ENCODE results near the gene STMN3.

STMN3 gene

DNA sequence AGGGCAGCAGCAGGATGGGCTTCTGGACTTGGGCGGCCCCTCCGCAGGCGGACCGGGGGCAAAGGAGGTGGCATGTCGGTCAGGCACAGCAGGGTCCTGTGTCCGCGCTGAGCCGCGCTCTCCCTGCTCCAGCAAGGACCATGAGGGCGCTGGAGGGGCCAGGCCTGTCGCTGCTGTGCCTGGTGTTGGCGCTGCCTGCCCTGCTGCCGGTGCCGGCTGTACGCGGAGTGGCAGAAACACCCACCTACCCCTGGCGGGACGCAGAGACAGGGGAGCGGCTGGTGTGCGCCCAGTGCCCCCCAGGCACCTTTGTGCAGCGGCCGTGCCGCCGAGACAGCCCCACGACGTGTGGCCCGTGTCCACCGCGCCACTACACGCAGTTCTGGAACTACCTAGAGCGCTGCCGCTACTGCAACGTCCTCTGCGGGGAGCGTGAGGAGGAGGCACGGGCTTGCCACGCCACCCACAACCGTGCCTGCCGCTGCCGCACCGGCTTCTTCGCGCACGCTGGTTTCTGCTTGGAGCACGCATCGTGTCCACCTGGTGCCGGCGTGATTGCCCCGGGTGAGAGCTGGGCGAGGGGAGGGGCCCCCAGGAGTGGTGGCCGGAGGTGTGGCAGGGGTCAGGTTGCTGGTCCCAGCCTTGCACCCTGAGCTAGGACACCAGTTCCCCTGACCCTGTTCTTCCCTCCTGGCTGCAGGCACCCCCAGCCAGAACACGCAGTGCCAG is 43.6 kb upstream of the STMN3 start, which contains the start of gene TNFRSF6B:
Gene TNFRSF6B, plus strand, starts transcription at position 25 of the 729 bp plus-strand sequence. Its CDS starts 116 bp downstream, at position 141.
- Histone ChIP-seq H3K27me3 (ENCODE audit: insufficient read depth, poor library complexity, severe bottlenecking) (no peaks in the 10 kb centered on the region), H3K27ac (replicated peaks) (no peak within 1 kb of the TSS), H3K4me3 (replicated peaks; ENCODE audit: insufficient read depth, low read length) (no peak within 1 kb of the TSS)
- 0 out of 2 replicates have a peak, but pooled peaks have one; percentile 13 for TF ChIP-seq POLR2AphosphoS5 (IDR thresholded peaks at IDR 0.05; ENCODE audit: low read depth)
- no peak for TF ChIP-seq SPI1 (IDR thresholded peaks at IDR 0.05; ENCODE audit: borderline replicate concordance, low read depth)
- no peak for DNase-seq (ENCODE audit: low read depth in 1 of 2, low spot score in 1 of 2)

DNA sequence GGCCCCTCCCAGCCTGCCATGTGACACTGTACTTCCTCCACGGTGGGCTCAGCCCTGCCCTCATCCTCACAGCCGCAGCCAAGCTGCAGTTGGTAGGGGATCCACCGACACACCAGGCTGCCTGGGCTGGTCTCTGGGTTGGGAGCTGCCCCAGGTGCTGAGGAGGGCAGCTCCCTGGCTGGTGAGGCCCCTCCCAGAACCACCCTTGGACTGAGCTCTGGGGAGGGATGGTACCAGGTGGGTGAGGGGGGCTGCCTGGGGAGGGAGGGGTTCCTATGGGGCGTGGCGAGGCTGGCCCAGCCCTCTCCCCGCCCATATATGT is 43.0 kb upstream of the STMN3 start:
- Histone ChIP-seq H3K27me3 (ENCODE audit: insufficient read depth, poor library complexity, severe bottlenecking) (no peaks in the 10 kb centered on the region), H3K4me3 (replicated peaks; ENCODE audit: insufficient read depth, low read length) (no peak overlapping the region), H3K27ac (replicated peaks) (no peak overlapping the region)
- peak; percentile 42 for TF ChIP-seq POLR2AphosphoS5 (IDR thresholded peaks at IDR 0.05; ENCODE audit: low read depth)
- TF ChIP-seq, protein P1, sequence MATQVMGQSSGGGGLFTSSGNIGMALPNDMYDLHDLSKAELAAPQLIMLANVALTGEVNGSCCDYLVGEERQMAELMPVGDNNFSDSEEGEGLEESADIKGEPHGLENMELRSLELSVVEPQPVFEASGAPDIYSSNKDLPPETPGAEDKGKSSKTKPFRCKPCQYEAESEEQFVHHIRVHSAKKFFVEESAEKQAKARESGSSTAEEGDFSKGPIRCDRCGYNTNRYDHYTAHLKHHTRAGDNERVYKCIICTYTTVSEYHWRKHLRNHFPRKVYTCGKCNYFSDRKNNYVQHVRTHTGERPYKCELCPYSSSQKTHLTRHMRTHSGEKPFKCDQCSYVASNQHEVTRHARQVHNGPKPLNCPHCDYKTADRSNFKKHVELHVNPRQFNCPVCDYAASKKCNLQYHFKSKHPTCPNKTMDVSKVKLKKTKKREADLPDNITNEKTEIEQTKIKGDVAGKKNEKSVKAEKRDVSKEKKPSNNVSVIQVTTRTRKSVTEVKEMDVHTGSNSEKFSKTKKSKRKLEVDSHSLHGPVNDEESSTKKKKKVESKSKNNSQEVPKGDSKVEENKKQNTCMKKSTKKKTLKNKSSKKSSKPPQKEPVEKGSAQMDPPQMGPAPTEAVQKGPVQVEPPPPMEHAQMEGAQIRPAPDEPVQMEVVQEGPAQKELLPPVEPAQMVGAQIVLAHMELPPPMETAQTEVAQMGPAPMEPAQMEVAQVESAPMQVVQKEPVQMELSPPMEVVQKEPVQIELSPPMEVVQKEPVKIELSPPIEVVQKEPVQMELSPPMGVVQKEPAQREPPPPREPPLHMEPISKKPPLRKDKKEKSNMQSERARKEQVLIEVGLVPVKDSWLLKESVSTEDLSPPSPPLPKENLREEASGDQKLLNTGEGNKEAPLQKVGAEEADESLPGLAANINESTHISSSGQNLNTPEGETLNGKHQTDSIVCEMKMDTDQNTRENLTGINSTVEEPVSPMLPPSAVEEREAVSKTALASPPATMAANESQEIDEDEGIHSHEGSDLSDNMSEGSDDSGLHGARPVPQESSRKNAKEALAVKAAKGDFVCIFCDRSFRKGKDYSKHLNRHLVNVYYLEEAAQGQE (IDR thresholded peaks at IDR 0.05; ENCODE audit: insufficient replicate concordance, low read depth): no peak
- peak in 1 of 2 experiments; percentile 21 for DNase-seq (ENCODE audit: low read depth in 1 of 2, low spot score in 1 of 2)

DNA sequence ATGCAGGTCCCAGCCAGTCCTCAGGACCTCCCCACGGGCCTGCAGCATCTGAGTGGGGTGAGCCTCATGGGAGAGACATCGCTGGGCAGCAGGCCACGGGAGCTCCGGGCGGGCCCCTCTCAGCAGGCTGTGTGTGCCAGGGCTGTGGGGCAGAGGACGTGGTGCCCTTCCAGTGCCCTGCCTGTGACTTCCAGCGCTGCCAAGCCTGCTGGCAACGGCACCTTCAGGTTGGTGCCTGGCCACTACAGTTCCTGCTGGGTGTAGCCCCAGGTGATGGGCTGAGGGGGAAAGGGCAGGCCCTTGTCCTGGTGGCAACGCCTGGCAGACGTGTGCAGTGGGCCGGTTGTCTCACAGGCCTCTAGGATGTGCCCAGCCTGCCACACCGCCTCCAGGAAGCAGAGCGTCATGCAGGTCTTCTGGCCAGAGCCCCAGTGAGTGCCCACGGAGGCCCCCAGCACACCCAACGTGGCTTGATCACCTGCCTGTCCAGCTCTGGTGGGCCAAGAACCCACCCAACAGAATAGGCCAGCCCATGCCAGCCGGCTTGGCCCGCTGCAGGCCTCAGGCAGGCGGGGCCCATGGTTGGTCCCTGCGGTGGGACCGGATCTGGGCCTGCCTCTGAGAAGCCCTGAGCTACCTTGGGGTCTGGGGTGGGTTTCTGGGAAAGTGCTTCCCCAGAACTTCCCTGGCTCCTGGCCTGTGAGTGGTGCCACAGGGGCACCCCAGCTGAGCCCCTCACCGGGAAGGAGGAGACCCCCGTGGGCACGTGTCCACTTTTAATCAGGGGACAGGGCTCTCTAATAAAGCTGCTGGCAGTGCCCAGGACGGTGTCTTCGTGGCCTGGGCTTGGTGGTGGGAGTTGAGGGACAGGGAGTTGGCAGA is 42.4 kb upstream of the STMN3 start:
- no peak overlapping the region for H3K4me3 ChIP-seq (replicated peaks; ENCODE audit: insufficient read depth, low read length)
- no peak overlapping the region for H3K27ac ChIP-seq (replicated peaks)
- DNase-seq (ENCODE audit: low read depth in 1 of 2, low spot score in 1 of 2): no peak
- H3K27me3 ChIP-seq (ENCODE audit: insufficient read depth, poor library complexity, severe bottlenecking): no peaks in the 10 kb centered on the region
- peak; percentile 40; the same call in 1 of the 2 replicates for TF ChIP-seq POLR2AphosphoS5 (IDR thresholded peaks at IDR 0.05; ENCODE audit: low read depth)
- TF ChIP-seq GABPA (IDR thresholded peaks at IDR 0.05; ENCODE audit: low read depth): no peak
- TF ChIP-seq, protein P2, sequence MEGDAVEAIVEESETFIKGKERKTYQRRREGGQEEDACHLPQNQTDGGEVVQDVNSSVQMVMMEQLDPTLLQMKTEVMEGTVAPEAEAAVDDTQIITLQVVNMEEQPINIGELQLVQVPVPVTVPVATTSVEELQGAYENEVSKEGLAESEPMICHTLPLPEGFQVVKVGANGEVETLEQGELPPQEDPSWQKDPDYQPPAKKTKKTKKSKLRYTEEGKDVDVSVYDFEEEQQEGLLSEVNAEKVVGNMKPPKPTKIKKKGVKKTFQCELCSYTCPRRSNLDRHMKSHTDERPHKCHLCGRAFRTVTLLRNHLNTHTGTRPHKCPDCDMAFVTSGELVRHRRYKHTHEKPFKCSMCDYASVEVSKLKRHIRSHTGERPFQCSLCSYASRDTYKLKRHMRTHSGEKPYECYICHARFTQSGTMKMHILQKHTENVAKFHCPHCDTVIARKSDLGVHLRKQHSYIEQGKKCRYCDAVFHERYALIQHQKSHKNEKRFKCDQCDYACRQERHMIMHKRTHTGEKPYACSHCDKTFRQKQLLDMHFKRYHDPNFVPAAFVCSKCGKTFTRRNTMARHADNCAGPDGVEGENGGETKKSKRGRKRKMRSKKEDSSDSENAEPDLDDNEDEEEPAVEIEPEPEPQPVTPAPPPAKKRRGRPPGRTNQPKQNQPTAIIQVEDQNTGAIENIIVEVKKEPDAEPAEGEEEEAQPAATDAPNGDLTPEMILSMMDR (IDR thresholded peaks at IDR 0.05; ENCODE audit: insufficient read depth, low read length): no peak
- no peak for TF ChIP-seq SPI1 (IDR thresholded peaks at IDR 0.05; ENCODE audit: borderline replicate concordance, low read depth)

DNA sequence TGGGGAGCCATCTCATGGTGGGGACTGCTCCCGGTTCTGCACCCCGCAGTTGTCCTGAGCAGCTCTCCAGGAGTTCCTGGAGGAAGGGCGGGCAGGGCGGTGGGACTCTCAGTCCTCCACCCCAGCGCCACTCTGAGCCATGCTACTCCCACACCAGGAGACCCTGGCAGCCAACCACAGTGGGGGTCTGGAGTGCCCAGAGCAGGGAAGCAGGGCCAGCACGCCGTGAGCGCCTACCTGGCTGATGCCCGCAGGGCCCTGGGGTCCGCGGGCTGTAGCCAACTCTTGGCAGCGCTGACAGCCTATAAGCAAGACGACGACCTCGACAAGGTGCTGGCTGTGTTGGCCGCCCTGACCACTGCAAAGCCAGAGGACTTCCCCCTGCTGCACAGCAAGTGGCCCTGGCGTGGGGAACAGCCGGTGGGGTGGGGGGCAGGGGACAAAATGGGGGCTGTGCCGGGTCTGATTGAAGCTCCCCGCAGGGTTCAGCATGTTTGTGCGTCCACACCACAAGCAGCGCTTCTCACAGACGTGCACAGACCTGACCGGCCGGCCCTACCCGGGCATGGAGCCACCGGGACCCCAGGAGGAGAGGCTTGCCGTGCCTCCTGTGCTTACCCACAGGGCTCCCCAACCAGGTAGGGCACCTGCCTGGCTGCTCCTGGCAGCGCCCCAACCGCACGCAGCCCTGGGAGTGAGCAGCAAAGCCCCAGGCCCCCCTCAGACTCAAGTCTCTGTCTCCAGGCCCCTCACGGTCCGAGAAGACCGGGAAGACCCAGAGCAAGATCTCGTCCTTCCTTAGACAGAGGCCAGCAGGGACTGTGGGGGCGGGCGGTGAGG is 41.6 kb upstream of the STMN3 start:
- Histone ChIP-seq H3K27ac (replicated peaks) (no peak overlapping the region), H3K27me3 (ENCODE audit: insufficient read depth, poor library complexity, severe bottlenecking) (no peaks in the 10 kb centered on the region), H3K4me3 (replicated peaks; ENCODE audit: insufficient read depth, low read length) (no peak overlapping the region)
- no peak for DNase-seq (ENCODE audit: low read depth in 1 of 2, low spot score in 1 of 2)
- TF ChIP-seq, protein P2 (IDR thresholded peaks at IDR 0.05; ENCODE audit: insufficient read depth, low read length): no peak
